Measurements from ENCODE around the gene TRIM43. TPM values are rescaled to one million over a fixed set of nuclear protein-coding genes. Genes with fewer than 3 reads are reported as not detected.

TRIM43 gene
- total RNA-seq: not detected in 2 replicates

GRCh38 chr2:95591701-95592100 is at the start of gene TRIM43:
TSS of gene TRIM43 (plus strand) at chr2:95592001. CDS start at chr2:95594024, 2,023 bp downstream.

Other genes starting within 250 kb of the TRIM43 start
- gene FAHD2A, start 189.3 kb upstream of the TRIM43 start, total RNA-seq: 24.4 and 28.5 TPM in 2 replicates
- gene TRIM43B, start 107.2 kb upstream of the TRIM43 start, total RNA-seq: not detected in 2 replicates

All from smooth muscle cell of the umbilical artery (primary cell).